Natural killer cell (primary cell): ENCODE results near the gene FGR. TPM values are rescaled to one million over a fixed set of nuclear protein-coding genes. Genes with fewer than 3 reads are reported as not detected.

Experiments
- ATAC-seq, 3 donors: fragments of 150-1000 bp in 2 of 3; fragments of 200-7000 bp in 1 of 3; cut with Tn5 transposase; 1 replicate in 1 of 3; 2 replicates in 2 of 3; pipeline ENCODE4 v1.10.0; 2021; ENCODE audit warnings: mild to moderate bottlenecking in 2 of 3, moderate library complexity in 2 of 3
- DNase-seq, 2 donors: peaks; one replicate each; pipeline versions ENCODE4 v3.0.0 to v3.0.0-alpha.2; 2013 to 2021; ENCODE audit warnings: mixed read lengths in 1 of 2
- H3K27ac ChIP-seq: one replicate; pipeline ENCODE4 v1.5.1; 2013; ENCODE audit warnings: mild to moderate bottlenecking, low read length
- H3K27me3 ChIP-seq: one replicate; pipeline ENCODE4 v1.6.1; 2013; ENCODE audit warnings: low read length; ENCODE audit not compliant: control insufficient read depth, insufficient read depth
- H3K36me3 ChIP-seq: one replicate; pipeline ENCODE4 v1.6.1; 2013; ENCODE audit warnings: low read length; ENCODE audit not compliant: control insufficient read depth, insufficient read depth
- H3K4me1 ChIP-seq: one replicate; pipeline ENCODE4 v1.6.1; 2013; ENCODE audit warnings: low read length; ENCODE audit not compliant: control insufficient read depth, insufficient read depth
- H3K4me3 ChIP-seq: one replicate; pipeline ENCODE4 v1.5.1; 2013; ENCODE audit warnings: low read length
- H3K9me3 ChIP-seq: one replicate; pipeline ENCODE4 v1.6.1; 2013; ENCODE audit warnings: low read length; ENCODE audit not compliant: control insufficient read depth, insufficient read depth
- H3K27ac Mint-ChIP-seq, 2 donors: one replicate each; pipeline ENCODE4 v1.8.0; 2022; ENCODE audit warnings: mild to moderate bottlenecking in 2 of 2, mixed read lengths in 2 of 2, moderate library complexity in 1 of 2
- H3K27me3 Mint-ChIP-seq, 2 donors: one replicate each; pipeline ENCODE4 v1.8.0; 2022; ENCODE audit warnings: low read depth in 2 of 2, mixed read lengths in 2 of 2
- H3K36me3 Mint-ChIP-seq: one replicate; pipeline ENCODE4 v1.8.0; 2022; ENCODE audit warnings: mixed read lengths
- H3K4me1 Mint-ChIP-seq, 2 donors: one replicate each; pipeline ENCODE4 v1.8.0; 2022; ENCODE audit warnings: mixed read lengths in 2 of 2
- H3K4me3 Mint-ChIP-seq: one replicate; pipeline ENCODE4 v1.8.0; 2022; ENCODE audit warnings: mild to moderate bottlenecking, moderate library complexity, mixed read lengths
- H3K9me3 Mint-ChIP-seq, 2 donors: one replicate each; pipeline ENCODE4 v1.8.0; 2022; ENCODE audit warnings: mixed read lengths in 2 of 2
- WGBS: methylation state at CpG from one replicate; pipeline ENCODE4 v1.1.7; 2013; ENCODE audit warnings: missing lambda C conversion rate; ENCODE audit not compliant: insufficient coverage; 5-methylcytosine and 5-hydroxymethylcytosine counted together
- intact Hi-C: fragments of 100-400 bp; cut with micrococcal nuclease; formaldehyde crosslinking; loops from one replicate; pipeline ENCODE4 v1.14.2; 2022
- total RNA-seq, 4 donors: library from RNA; stranded (reverse); fragments of 120-200 nt in 1 of 4; gene quantifications; one replicate each; pipeline versions ENCODE4 v1.2.3 to v1.2.4, GENCODE V29; 2013 to 2022
- TF ChIP-seq, protein P1 (sequence below): fragments of 200-600 bp; IDR thresholded peaks from one replicate; pipeline ENCODE4 v1.8.0; 2022; ENCODE audit warnings: antibody characterized with exemption

FGR gene
- total RNA-seq, 3 donors from 2014 or later (not counting 1 experiment from before 2014, with no cell fraction given), result 353 to 452 (median 362) TPM

DNA sequence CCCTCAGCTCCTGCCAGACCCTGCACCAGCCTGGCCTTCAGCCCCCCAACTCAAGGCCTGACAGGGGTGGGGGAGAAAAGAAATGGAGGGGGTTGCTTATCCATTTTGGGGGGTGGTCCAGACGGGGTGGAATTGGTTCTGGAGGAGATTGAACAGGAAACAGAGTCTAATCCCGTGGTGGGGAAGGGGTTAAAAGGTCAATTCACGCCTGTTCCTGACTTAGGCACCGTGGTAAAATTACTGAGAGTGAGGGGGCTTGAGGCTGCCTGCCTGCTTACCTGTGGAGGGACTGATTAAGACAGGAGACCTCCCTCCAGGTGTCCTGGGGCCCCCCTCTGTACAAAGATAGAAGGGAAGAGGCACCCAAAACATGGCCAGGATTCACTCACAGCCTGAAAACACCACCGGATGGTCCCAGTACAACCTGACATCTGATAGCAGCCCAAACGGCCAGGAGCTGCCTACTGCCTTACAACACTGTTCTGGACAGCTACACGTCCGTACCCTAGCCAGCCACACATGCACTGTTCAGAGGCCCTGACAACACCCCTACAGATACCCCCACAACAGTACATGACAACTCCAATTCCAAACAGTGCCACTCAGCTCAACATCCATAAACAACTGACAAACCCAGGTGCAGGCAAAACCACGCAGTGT is 62.8 kb downstream of the FGR start:
- Mint-ChIP-seq H3K4me3 (peak overlapping the region; percentile 52), H3K27ac (peak overlapping the region; percentile 10 to 27), H3K4me1 (peaks cover 49 to 75% of the 10 kb centered on the region in 2 donors), H3K9me3 (no peaks in the 10 kb centered on the region), H3K36me3 (no peaks in the 10 kb centered on the region), H3K27me3 (no peaks in the 10 kb centered on the region)
- Histone ChIP-seq H3K4me1 (peaks cover 56% of the 10 kb centered on the region), H3K27me3 (no peaks in the 10 kb centered on the region), H3K36me3 (no peaks in the 10 kb centered on the region), H3K27ac (no peak overlapping the region), H3K9me3 (no peaks in the 10 kb centered on the region), H3K4me3 (no peak overlapping the region)
- DNase-seq (no peak), ATAC-seq (no peak)
- WGBS, result 51% methylated on average over 9 of the region's 9 CpGs
- TF ChIP-seq, protein P1, sequence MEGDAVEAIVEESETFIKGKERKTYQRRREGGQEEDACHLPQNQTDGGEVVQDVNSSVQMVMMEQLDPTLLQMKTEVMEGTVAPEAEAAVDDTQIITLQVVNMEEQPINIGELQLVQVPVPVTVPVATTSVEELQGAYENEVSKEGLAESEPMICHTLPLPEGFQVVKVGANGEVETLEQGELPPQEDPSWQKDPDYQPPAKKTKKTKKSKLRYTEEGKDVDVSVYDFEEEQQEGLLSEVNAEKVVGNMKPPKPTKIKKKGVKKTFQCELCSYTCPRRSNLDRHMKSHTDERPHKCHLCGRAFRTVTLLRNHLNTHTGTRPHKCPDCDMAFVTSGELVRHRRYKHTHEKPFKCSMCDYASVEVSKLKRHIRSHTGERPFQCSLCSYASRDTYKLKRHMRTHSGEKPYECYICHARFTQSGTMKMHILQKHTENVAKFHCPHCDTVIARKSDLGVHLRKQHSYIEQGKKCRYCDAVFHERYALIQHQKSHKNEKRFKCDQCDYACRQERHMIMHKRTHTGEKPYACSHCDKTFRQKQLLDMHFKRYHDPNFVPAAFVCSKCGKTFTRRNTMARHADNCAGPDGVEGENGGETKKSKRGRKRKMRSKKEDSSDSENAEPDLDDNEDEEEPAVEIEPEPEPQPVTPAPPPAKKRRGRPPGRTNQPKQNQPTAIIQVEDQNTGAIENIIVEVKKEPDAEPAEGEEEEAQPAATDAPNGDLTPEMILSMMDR, result no peak
- intact Hi-C loops, result no loop called here

DNA sequence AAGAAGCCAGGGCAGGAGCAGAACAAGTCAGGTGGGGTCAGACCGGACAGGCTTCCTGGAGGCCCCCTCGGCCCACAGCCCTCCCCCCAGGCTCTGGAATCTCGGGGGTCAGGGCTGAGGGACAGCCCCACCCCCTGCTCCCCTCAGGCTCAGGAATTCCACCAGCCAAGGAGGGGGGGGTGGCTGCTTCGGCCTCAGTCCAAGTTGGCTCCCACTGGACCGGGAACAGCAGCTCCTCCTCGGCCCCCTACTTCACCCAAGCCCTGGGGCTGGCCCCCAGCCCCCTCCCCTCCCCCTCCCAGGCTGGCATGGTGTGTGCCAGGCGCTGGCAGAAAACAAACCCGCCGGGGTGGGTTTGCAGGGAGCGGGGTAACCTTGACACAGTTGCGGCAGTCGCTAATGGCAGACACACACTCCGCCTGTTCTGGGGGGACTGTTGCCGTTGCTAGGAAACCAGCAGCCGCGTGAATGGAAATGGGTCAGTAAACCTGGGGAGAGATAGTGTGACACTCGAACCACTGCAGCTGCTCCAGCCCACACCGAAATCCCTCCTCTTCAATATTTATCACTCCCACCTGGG is 63.5 kb downstream of the FGR start:
- Mint-ChIP-seq H3K27ac (no peak overlapping the region), H3K27me3 (no peaks in the 10 kb centered on the region), H3K4me3 (no peak overlapping the region), H3K9me3 (no peaks in the 10 kb centered on the region), H3K4me1 (peaks cover 43 to 69% of the 10 kb centered on the region in 2 donors), H3K36me3 (no peaks in the 10 kb centered on the region)
- TF ChIP-seq, protein P1, result no peak
- H3K4me1 ChIP-seq, result peaks cover 51% of the 10 kb centered on the region
- H3K9me3 ChIP-seq, result no peaks in the 10 kb centered on the region
- no peak overlapping the region for H3K4me3 ChIP-seq
- H3K36me3 ChIP-seq, result no peaks in the 10 kb centered on the region
- 71% methylated on average over 13 of the region's 18 CpGs for WGBS
- DNase-seq, result no peak
- H3K27ac ChIP-seq, result no peak overlapping the region
- no peak for ATAC-seq
- intact Hi-C loops, result no loop called here
- H3K27me3 ChIP-seq, result no peaks in the 10 kb centered on the region

DNA sequence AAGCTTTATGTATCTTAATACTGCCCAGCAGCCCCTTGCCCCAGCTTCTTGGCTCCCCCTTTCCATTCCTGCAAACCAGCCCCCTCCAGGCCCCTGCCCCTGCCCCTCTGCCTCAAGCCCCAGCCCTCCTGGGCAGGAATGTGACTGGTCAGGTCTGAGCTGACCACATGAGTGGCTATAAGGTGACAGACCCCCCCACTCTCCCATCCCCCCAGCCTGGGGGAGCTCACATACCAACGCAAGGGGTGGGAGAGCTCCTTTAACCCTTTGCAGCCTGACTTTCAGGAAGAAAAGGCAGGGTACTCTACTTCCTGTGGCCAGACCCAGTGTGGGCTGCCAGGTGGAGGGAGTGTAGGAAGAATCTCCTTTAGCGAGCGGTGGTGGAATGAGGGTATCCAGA is 64.2 kb downstream of the FGR start:
- no peak for DNase-seq
- no CpG with 5 or more reads among the region's 3 CpGs for whole genome bisulfite sequencing
- Histone ChIP-seq H3K4me3 (no peak overlapping the region), H3K27me3 (no peaks in the 10 kb centered on the region), H3K27ac (no peak overlapping the region), H3K4me1 (peaks cover 43% of the 10 kb centered on the region), H3K9me3 (no peaks in the 10 kb centered on the region), H3K36me3 (no peaks in the 10 kb centered on the region)
- H3K4me3 Mint-ChIP-seq, result no peak overlapping the region
- no peaks in the 10 kb centered on the region for H3K36me3 Mint-ChIP-seq
- H3K27me3 Mint-ChIP-seq, result no peaks in the 10 kb centered on the region
- TF ChIP-seq, protein P1, result no peak
- peak overlapping the region in 1 of 2 donors; percentile 91 for H3K27ac Mint-ChIP-seq
- ATAC-seq, result no peak
- intact Hi-C loops, result no loop called here
- no peaks in the 10 kb centered on the region for H3K9me3 Mint-ChIP-seq
- peaks cover 45 to 71% of the 10 kb centered on the region in 2 donors for H3K4me1 Mint-ChIP-seq
